Psoas muscle (tissue), 8 donors: ENCODE results near the gene ZRANB3. TPM values are rescaled to one million over a fixed set of nuclear protein-coding genes. Genes with fewer than 3 reads are reported as not detected.
A peak's percentile ranks its signal among the peaks of the same experiment; 100 is the strongest.
"Not testable (repeated sequence)": the region's sequence is repeated elsewhere in the genome, so short reads cannot be mapped to it uniquely, and the experiment has no call there.

Source experiments
- ATAC-seq, 4 donors: fragments of 200-7000 bp; cut with Tn5 transposase; one replicate each; pipeline ENCODE4 v1.9.1; 2020; ENCODE audit warnings: moderate library complexity in 3 of 4, mild to moderate bottlenecking in 2 of 4
- DNase-seq, 2 donors: peaks; one replicate each; pipeline ENCODE4 v3.0.0-alpha.2; 2020
- H3K27ac ChIP-seq: fragments of 200-600 bp; one replicate; pipeline ENCODE4 v1.8.0; 2022
- H3K27me3 ChIP-seq, 3 donors: fragments of 200-600 bp in 1 of 3; one replicate each; pipeline versions ENCODE4 v1.6.1 to v1.8.0; 2013 to 2022; ENCODE audit warnings: low read length in 2 of 3, mild to moderate bottlenecking in 2 of 3, moderate library complexity in 1 of 3; ENCODE audit not compliant: insufficient read depth in 3 of 3
- H3K36me3 ChIP-seq, 2 donors: fragments of 200-600 bp in 1 of 2; one replicate each; pipeline versions ENCODE4 v1.6.1 to v1.8.0; 2013 to 2022; ENCODE audit warnings: low read depth in 1 of 2, mild to moderate bottlenecking in 1 of 2, moderate library complexity in 1 of 2; ENCODE audit not compliant: insufficient read depth in 1 of 2
- H3K4me1 ChIP-seq: fragments of 200-600 bp; one replicate; pipeline ENCODE4 v1.8.0; 2022
- H3K4me3 ChIP-seq: fragments of 200-600 bp; one replicate; pipeline ENCODE4 v1.8.0; 2022; ENCODE audit warnings: mild to moderate bottlenecking
- H3K9me3 ChIP-seq: fragments of 200-600 bp; one replicate; pipeline ENCODE4 v1.8.0; 2022
- WGBS, 3 donors: extraction: QIAGEN DNeasy Blood & Tissue Kit; methylation state at CpG; one replicate each; pipeline versions ENCODE4 v1.1.6 to v1.1.7; 2013; 5-methylcytosine and 5-hydroxymethylcytosine counted together
- intact Hi-C, 2 donors: fragments of 100-400 bp; cut with DNase I; formaldehyde crosslinking; loops; one replicate each; pipeline versions ENCODE4 v1.11.0 to v1.14.2; 2022
- polyA plus RNA-seq, 3 donors: library from polyadenylated mRNA; stranded (reverse); fragments of 200-250 nt; gene quantifications; one replicate each; pipeline ENCODE4 v1.2.3, GENCODE V29; 2013
- total RNA-seq, 4 donors: library from RNA; stranded (reverse); fragmentation: NEBNext Ultra II Directional in 2 of 4; extraction: Animal tissue kit (Norgen Biotek cat#: 25700) in 2 of 4; gene quantifications; one replicate each; pipeline versions ENCODE4 v1.2.1 to v1.2.4, GENCODE V29; 2021 to 2023
- TF ChIP-seq, protein P1 (sequence below): fragments of 200-600 bp; IDR thresholded peaks from one replicate; pipeline ENCODE4 v1.8.0; 2022; ENCODE audit warnings: antibody characterized with exemption
- donor health status: healthy with polysubstance abuse.
- donor health status: DM: no; HTN: no; CAD: no; lungs with moderate emphysema.
- donor health status: Bipolar disorder and iron deficiency.
- donor health status: healthy.
- donor health status: DM: yes; HTN: yes; CAD: no.
- donor health status: DM: no; HTN: no; CAD: no.
- donor health status: DM: no; HTN: no; CAD: no.
- donor health status: DM: yes; HTN: yes; CAD: no.

The ZRANB3 gene
- total and polyA plus RNA-seq, 7 donors, result 1.3 to 6.4 (median 4.0) TPM

DNA sequence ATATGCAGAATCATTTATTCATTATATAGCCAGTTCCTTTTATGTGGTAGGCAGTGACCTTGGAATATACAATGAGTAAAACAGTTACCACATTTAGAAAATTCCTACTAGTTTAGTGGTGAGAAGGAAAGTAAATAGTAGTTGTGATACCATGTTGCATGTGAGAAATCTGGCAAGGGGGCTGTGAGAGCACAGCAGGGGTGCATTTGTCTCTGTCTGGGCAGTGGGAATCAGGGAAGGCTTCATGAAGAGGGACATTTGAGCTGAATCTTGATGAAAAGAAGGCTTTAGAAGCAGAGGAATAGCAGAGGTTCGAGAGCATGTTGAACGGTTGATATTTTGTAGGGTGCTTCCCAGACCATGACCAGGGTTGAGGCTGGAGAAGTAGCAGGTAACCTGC lies 400.3 kb downstream of the ZRANB3 start:
- intact Hi-C loops, result no loop called here
- no peak overlapping the region for H3K4me3 ChIP-seq
- H3K36me3 ChIP-seq, result peaks cover 3 to 94% of the 10 kb centered on the region in 2 donors
- H3K27ac ChIP-seq, result no peak overlapping the region
- no peaks in the 10 kb centered on the region for H3K4me1 ChIP-seq
- no peaks in the 10 kb centered on the region for H3K9me3 ChIP-seq
- WGBS, 3 donors, result 92 to 94% (median 93%) methylated on average over 2 of the region's 2 CpGs
- ATAC-seq, result no peak
- no peak for DNase-seq
- no peaks in the 10 kb centered on the region for H3K27me3 ChIP-seq
- TF ChIP-seq, protein P1, sequence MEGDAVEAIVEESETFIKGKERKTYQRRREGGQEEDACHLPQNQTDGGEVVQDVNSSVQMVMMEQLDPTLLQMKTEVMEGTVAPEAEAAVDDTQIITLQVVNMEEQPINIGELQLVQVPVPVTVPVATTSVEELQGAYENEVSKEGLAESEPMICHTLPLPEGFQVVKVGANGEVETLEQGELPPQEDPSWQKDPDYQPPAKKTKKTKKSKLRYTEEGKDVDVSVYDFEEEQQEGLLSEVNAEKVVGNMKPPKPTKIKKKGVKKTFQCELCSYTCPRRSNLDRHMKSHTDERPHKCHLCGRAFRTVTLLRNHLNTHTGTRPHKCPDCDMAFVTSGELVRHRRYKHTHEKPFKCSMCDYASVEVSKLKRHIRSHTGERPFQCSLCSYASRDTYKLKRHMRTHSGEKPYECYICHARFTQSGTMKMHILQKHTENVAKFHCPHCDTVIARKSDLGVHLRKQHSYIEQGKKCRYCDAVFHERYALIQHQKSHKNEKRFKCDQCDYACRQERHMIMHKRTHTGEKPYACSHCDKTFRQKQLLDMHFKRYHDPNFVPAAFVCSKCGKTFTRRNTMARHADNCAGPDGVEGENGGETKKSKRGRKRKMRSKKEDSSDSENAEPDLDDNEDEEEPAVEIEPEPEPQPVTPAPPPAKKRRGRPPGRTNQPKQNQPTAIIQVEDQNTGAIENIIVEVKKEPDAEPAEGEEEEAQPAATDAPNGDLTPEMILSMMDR, result no peak

DNA sequence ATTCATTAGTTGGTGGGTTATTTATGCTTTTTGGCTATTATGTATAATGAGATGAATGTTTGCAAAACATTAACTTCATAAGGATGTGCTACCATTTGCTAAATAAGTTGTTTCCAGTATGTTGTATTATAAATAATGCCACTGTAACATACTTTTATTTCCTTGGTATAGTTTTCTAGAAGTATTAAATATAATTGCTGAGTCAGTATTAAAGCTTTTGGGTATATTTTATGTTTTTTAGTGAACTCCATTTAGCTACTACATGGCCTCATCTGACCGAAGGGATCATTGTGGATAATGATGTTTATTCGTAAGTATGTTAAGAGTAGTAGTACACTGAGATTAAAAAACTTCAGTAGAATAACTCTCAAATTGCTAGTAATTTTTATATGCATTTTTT lies 405.1 kb downstream of the ZRANB3 start:
- intact Hi-C loops, result loop anchor here in 1 of 2 donors (5.0 kb wide), 1 partner anchor 36 kb away; no protein-coding TSS in a partner anchor
- no peak for ATAC-seq

DNA sequence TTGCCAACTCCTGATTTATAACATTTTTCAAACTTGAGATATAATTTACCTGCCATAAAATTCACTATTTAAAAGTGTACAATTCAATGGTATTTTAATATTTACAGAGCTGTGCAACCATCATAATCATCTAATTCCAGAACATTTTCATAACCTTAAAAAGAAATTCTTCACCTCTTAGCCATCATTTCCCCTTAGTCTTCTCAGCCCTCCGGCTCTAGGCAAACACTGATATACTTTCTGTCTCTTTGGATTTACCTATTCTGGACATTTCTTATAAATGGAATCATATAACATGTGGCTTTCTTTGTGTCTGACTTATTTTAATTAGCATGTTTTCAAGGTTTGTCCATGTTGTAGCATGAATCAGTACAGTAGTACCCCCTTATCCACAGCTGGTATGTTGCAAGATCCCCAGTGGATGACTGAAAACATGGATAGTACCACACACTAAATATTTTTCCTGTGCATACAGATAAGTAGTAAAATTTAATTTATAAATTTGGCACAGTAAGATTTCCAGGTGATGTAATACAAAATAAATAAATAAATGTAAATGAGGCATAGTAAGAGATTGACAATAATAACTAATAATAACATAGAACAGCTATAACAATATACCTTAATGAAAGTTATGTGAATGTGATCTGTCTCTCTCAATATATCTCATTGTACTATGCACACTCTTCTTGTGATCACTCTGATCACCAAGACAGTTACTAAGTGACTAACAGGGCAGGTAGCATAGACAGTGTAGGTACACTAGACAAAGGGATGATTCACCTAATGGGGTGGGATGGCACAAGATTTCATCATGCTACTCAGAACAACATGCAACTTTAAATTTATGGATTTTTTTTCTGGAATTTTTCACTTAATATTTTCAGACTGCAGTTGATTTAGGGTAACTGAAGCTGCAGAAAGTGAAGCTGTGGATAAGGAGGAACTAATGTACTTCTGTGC lies 405.8 kb downstream of the ZRANB3 start:
- no peak overlapping the region for H3K4me3 ChIP-seq
- 100% methylated on average over 1 of the region's 1 CpG for WGBS, 3 donors
- no peak overlapping the region for H3K27ac ChIP-seq
- no peaks in the 10 kb centered on the region for H3K27me3 ChIP-seq
- TF ChIP-seq, protein P1, result no peak
- H3K9me3 ChIP-seq, result no peaks in the 10 kb centered on the region
- ATAC-seq (no peak), DNase-seq (no peak)
- intact Hi-C loops, result loop anchor here in 1 of 2 donors (5.0 kb wide), 1 partner anchor 37 kb away; no protein-coding TSS in a partner anchor
- H3K36me3 ChIP-seq, result peaks cover 0 to 70% of the 10 kb centered on the region in 2 donors
- H3K4me1 ChIP-seq, result no peaks in the 10 kb centered on the region

More for the DNA sequence above, 405.1 kb downstream of the ZRANB3 start:
- Histone ChIP-seq H3K9me3 (no peaks in the 10 kb centered on the region), H3K4me1 (no peaks in the 10 kb centered on the region), H3K27ac (no peak overlapping the region), H3K27me3 (no peaks in the 10 kb centered on the region), H3K4me3 (no peak overlapping the region), H3K36me3 (peaks cover 0 to 78% of the 10 kb centered on the region in 2 donors)
- 95 to 99% (median 98%) methylated on average over 2 of the region's 2 CpGs for WGBS, 3 donors
- TF ChIP-seq, protein P1, result no peak
- DNase-seq, result no peak

DNA sequence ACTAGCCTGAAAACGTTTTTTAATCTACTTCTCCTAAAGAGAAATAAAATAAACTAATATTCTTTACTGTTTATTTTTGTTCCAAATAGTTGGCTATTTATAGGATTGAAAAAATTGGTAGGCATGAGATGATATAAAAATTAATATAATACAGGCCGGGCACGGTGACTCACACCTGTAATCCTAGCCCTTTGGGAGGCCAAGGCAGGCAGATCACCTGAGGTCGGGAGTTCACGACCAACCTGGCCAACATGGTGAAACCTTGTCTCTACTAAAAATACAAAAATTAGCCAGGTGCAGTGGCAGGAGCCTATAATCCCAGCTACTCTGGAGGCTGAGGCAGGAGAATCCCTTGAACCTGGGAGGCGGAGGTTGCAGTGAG lies 409.4 kb downstream of the ZRANB3 start:
- intact Hi-C loops, H3K4me1 ChIP-seq, DNase-seq, H3K27ac ChIP-seq, H3K4me3 ChIP-seq, H3K27me3 ChIP-seq, H3K9me3 ChIP-seq: not testable (repeated sequence)
- peaks cover 2 to 54% of the 10 kb centered on the region in 2 donors for H3K36me3 ChIP-seq
- 53 to 75% (median 54%) methylated on average over 6 of the region's 6 CpGs for WGBS, 3 donors
- peak in 3 of 4 donors; percentile 40 to 84 (median 55) for ATAC-seq

DNA sequence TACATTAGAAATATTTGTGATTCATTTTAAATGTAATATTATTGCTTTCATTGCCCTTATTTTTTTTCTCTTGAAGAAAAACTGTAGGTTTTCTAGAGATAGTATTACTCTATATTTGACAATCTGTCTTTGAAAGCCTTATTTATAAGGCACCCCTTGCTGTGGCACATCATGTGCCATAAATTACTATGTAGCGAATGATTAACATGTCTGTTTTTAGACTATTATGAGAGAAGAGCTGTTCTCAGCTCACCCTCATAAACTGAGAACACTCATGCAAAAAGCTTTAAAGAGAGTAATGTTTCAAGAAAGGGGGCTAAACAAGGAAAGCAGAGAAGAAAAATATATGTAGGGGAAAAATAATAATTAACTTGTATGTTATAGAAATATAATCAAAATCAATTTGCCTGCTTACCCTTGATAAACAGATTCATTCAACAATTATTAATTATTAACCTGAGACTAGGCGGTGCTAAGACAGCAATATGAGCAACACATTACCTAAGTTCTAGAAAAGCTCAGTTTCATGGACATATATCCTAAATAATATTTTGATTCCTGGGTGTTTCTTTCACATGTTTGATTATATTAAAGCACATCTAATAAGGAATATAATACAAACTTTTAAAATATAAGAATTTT lies 409.9 kb downstream of the ZRANB3 start:
- Histone ChIP-seq H3K4me1 (no peaks in the 10 kb centered on the region), H3K27me3 (no peaks in the 10 kb centered on the region), H3K9me3 (no peaks in the 10 kb centered on the region), H3K36me3 (peaks cover 2 to 49% of the 10 kb centered on the region in 2 donors), H3K4me3 (no peak overlapping the region), H3K27ac (peak overlapping the region; percentile 13)
- no peak for DNase-seq
- intact Hi-C loops, result no loop called here
- 66 to 82% (median 75%) methylated on average over 2 of the region's 2 CpGs for WGBS, 3 donors
- TF ChIP-seq, protein P1, result no peak
- peak in 3 of 4 donors; percentile 70 to 97 (median 88) for ATAC-seq
